Lower leg skin (tissue), 4 donors: Measurements from ENCODE around the gene RHBDL1. TPM values are rescaled to one million over a fixed set of nuclear protein-coding genes. Genes with fewer than 3 reads are reported as not detected.

Source experiments
- DNase-seq, 2 donors: peaks; one replicate each; pipeline ENCODE4 v3.0.0-alpha.2; 2019; ENCODE audit warnings: low spot score in 2 of 2
- H3K4me3 ChIP-seq: fragments of 200-600 bp; sonication (generic); 2 replicates; pipeline ENCODE4 v1.5.1; 2017; ENCODE audit warnings: mild to moderate bottlenecking, low read depth; ENCODE audit not compliant: poor library complexity, severe bottlenecking
- POLR2A ChIP-seq, 2 donors: fragments of 450-650 bp; IDR thresholded peaks; one replicate each; pipeline ENCODE4 v1.6.1; 2016 to 2017; ENCODE audit warnings: antibody characterized with exemption in 2 of 2, mild to moderate bottlenecking in 1 of 2, moderate library complexity in 1 of 2
- WGBS, 2 donors: methylation state at CpG; one replicate each; pipeline ENCODE4 v1.1.5; 2018; 5-methylcytosine and 5-hydroxymethylcytosine counted together
- intact Hi-C: fragments of 100-400 bp; cut with DNase I; formaldehyde crosslinking; loops from one replicate; pipeline ENCODE4 v1.15.0; 2023; ENCODE audit warnings: low total_unique reads
- total RNA-seq, 4 donors: library from RNA; depleted of rRNA; stranded (reverse); fragments of >200 nt; gene quantifications; one replicate each; pipeline ENCODE4 v1.1.0, GENCODE V29; 2016
- TF ChIP-seq, protein P1 (sequence below), 3 donors: fragments of 450-650 bp; IDR thresholded peaks; one replicate each; pipeline ENCODE4 v1.5.1; 2016; ENCODE audit warnings: antibody characterized with exemption in 3 of 3, mild to moderate bottlenecking in 3 of 3, moderate library complexity in 2 of 3

Gene RHBDL1
- total RNA-seq, 4 donors from 2014 or later: 1.4 to 5.3 (median 2.6) TPM

DNA sequence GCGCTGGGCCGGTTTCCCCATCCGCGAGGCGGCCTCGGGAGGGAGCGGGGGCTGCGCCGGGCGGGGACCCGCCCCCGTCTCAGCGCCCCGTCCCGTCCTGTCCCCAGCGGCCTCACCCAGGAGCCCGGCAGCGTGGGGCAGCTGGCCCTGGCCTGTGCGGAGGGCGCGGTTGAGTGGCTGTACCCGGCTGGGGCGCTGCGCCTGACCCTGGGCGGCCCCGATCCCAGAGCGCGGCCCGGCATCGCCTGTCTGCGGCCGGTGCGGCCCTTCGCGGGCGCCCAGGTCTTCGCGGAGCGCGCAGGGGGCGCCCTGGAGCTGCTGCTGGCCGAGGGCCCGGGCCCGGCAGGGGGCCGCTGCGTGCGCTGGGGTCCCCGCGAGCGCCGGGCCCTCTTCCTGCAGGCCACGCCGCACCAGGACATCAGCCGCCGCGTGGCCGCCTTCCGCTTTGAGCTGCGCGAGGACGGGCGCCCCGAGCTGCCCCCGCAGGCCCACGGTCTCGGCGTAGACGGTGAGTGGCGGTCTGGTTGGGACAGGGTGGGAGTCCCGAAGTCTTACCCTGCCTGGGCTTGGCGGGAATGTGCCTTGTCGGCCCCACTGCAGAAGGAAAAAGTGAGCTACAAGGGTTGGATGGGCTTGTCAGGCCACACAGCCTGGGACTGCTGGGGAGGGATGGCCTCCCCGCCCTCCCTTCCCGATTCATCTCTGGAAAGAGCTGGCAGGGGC lies 40.2 kb downstream of the RHBDL1 start:
- WGBS, 2 donors: 2 to 8% methylated on average over 2 to 39 of the region's 74 CpGs
- intact Hi-C loops: loop anchor here (10.0 kb wide), 1 partner anchor 379 kb away; the partner anchor contains the start of gene C1QTNF8

DNA sequence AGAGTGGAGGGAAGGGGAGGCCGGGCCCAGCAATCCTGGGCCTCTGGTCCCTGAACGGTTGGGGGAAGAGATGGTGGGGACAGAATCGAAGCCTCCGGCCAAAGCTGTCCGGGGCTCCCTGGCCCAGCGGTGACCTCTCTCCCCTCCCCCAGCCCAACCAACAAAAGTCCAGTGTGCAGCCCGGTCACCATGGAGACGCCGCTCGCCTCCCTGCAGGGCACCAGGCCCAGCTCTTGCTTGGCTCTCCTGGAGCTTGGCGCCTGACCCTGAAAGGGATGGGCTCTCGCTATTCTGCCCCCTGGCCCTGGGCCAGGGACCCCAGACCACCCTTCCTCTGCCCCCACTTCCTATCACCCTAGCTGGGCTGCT lies 40.7 kb downstream of the RHBDL1 start:
- intact Hi-C loops: loop anchor here (10.0 kb wide), 1 partner anchor 379 kb away; the partner anchor contains the start of gene C1QTNF8
- H3K4me3 ChIP-seq: no peak overlapping the region
- no peak for DNase-seq
- TF ChIP-seq, protein P1, sequence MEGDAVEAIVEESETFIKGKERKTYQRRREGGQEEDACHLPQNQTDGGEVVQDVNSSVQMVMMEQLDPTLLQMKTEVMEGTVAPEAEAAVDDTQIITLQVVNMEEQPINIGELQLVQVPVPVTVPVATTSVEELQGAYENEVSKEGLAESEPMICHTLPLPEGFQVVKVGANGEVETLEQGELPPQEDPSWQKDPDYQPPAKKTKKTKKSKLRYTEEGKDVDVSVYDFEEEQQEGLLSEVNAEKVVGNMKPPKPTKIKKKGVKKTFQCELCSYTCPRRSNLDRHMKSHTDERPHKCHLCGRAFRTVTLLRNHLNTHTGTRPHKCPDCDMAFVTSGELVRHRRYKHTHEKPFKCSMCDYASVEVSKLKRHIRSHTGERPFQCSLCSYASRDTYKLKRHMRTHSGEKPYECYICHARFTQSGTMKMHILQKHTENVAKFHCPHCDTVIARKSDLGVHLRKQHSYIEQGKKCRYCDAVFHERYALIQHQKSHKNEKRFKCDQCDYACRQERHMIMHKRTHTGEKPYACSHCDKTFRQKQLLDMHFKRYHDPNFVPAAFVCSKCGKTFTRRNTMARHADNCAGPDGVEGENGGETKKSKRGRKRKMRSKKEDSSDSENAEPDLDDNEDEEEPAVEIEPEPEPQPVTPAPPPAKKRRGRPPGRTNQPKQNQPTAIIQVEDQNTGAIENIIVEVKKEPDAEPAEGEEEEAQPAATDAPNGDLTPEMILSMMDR (IDR thresholded peaks at IDR 0.05): no peak
- TF ChIP-seq POLR2A (IDR thresholded peaks at IDR 0.05): no peak
- WGBS, 2 donors: 14 to 27% methylated on average over 6 to 12 of the region's 12 CpGs

More for the DNA sequence above, 40.2 kb downstream of the RHBDL1 start:
- no peak for DNase-seq
- H3K4me3 ChIP-seq: peak overlapping the region; percentile 29
- no peak for TF ChIP-seq POLR2A (IDR thresholded peaks at IDR 0.05)
- TF ChIP-seq, protein P1 (IDR thresholded peaks at IDR 0.05): no peak

DNA sequence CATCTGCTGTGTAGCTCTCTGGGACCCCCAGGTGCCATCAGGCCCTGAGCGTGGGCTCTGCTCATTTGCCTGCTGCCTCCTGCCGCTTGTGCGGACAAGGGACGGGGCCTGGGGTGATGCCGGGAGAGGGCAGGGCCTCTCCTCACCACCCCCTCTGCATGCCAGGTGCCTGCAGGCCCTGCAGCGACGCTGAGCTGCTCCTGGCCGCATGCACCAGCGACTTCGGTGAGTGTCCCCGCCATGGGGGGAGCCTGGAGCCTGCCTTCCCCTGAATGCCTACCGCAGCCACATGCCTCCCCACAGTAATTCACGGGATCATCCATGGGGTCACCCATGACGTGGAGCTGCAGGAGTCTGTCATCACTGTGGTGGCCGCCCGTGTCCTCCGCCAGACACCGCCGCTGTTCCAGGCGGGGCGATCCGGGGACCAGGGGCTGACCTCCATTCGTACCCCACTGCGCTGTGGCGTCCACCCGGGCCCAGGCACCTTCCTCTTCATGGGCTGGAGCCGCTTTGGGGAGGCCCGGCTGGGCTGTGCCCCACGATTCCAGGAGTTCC lies 41.4 kb downstream of the RHBDL1 start:
- intact Hi-C loops: loop anchor here (10.0 kb wide), 1 partner anchor 378 kb away; the partner anchor contains the start of gene C1QTNF8
- no peak for TF ChIP-seq POLR2A (IDR thresholded peaks at IDR 0.05)
- TF ChIP-seq, protein P1 (IDR thresholded peaks at IDR 0.05): no peak
- DNase-seq: no peak
- no peak overlapping the region for H3K4me3 ChIP-seq
- WGBS, 2 donors: 77 to 83% methylated on average over 24 to 29 of the region's 29 CpGs

DNA sequence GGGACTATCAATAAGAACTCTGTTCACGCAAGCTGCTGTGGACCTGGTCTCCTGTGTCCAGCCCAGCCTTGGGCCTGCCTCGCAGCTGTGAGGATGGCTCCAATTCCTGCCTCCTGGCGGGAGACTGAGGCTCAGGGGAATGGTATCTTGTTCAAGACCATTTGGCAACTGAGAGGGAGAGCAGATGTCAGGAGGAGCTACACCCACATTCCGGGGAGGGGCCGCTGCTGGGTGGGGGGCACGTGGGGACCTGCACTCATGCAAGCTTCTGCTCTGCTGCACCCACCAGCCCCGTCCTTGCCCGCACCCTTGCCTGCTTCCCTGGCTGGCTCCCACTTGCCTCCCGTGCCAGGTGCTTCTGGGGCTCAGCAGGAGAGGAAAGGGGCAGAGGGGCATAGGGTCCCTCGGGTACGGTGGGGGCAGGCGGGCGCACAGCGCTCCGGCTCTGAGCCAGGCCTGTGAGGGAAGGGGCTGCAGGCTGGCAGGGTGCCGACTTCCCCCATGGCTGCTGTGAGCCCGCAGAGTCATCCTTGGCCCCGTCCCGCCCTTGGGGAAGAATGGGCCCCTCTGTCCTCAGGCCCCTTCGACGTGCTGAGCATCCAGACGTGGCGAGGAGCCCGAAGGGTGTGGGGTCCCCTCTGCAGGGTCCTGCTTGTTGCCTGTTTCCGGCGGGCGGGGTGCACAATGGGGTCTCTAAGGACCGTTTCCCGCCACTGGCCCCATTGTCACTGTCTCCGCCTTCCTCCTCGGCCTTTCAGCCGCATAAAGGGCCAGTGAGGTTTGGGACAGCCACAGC lies 42.2 kb downstream of the RHBDL1 start:
- H3K4me3 ChIP-seq: no peak overlapping the region
- no peak for DNase-seq
- TF ChIP-seq POLR2A (IDR thresholded peaks at IDR 0.05): no peak
- 64 to 79% methylated on average over 29 to 32 of the region's 32 CpGs for WGBS, 2 donors
- intact Hi-C loops: loop anchor here (10.0 kb wide), 1 partner anchor 377 kb away; the partner anchor contains the start of gene C1QTNF8

DNA sequence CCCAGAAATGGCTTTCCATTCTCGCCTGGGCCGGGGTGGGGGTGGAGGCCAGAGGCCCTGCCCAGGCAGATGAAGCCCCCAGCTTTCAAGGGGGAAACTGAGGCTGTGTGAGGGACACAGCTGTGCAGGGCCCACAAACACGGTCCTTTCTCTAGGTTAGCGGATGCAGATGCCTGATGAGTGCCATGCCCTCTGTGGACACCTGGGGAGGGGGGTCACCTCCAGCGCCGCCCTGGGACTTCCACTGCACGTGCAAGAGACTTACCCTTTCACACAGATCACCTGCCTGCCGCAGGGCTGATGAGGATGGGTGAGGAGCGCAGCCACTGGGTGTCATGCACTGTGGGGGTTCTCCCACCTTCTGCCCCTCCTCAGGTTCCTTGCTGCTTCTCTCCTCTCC lies 42.9 kb downstream of the RHBDL1 start:
- intact Hi-C loops: loop anchor here (10.0 kb wide), 1 partner anchor 376 kb away; the partner anchor contains the start of gene C1QTNF8
- TF ChIP-seq, protein P1 (IDR thresholded peaks at IDR 0.05): no peak
- no peak for TF ChIP-seq POLR2A (IDR thresholded peaks at IDR 0.05)
- no peak overlapping the region for H3K4me3 ChIP-seq
- 89 to 90% methylated on average over 9 of the region's 9 CpGs for WGBS, 2 donors
- DNase-seq: no peak

DNA sequence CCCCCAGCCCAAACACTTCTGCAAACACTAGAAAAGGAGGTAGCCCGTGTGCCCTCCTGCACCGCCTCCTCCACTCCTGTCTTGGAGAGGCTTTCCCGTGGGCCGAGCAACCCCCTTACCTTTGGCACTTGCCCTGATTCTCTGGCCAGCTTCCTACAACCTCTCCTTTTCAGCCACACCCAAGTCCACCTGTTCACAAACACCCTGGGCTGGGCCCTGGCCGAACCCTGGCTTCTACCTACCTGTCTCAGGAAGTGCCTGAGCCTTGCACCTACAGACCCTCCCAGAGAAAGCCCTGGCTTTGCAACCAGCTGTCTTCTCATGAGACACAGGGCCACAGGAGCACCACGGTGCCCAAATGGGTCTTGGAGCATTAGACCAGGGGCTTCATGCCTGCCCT lies 43.5 kb downstream of the RHBDL1 start:
- no peak overlapping the region for H3K4me3 ChIP-seq
- TF ChIP-seq POLR2A (IDR thresholded peaks at IDR 0.05): no peak
- TF ChIP-seq, protein P1 (IDR thresholded peaks at IDR 0.05): no peak
- intact Hi-C loops: loop anchor here (10.0 kb wide), 1 partner anchor 376 kb away; the partner anchor contains the start of gene C1QTNF8
- WGBS, 2 donors: 77 to 86% methylated on average over 6 of the region's 6 CpGs
- no peak for DNase-seq
